Neural progenitor cell (in vitro differentiated cells): Measurements from ENCODE around the gene GSE1.

Experiments
- EZH2 ChIP-seq: fragments of 200-600 bp; sonication (generic); IDR thresholded peaks from 2 replicates; pipeline ENCODE4 v1.6.1; 2017; ENCODE audit warnings: antibody characterized with exemption, mild to moderate bottlenecking, moderate library complexity
- EZH2phosphoT487 ChIP-seq: fragments of 200-600 bp; sonication (generic); IDR thresholded peaks from 2 replicates; pipeline ENCODE4 v1.6.1; 2017; ENCODE audit warnings: antibody characterized with exemption
- TF ChIP-seq, protein P1 (sequence below): fragments of 200-600 bp; sonication (generic); IDR thresholded peaks from 2 replicates; pipeline ENCODE4 v1.5.1; 2017; ENCODE audit warnings: antibody characterized with exemption, mild to moderate bottlenecking

DNA sequence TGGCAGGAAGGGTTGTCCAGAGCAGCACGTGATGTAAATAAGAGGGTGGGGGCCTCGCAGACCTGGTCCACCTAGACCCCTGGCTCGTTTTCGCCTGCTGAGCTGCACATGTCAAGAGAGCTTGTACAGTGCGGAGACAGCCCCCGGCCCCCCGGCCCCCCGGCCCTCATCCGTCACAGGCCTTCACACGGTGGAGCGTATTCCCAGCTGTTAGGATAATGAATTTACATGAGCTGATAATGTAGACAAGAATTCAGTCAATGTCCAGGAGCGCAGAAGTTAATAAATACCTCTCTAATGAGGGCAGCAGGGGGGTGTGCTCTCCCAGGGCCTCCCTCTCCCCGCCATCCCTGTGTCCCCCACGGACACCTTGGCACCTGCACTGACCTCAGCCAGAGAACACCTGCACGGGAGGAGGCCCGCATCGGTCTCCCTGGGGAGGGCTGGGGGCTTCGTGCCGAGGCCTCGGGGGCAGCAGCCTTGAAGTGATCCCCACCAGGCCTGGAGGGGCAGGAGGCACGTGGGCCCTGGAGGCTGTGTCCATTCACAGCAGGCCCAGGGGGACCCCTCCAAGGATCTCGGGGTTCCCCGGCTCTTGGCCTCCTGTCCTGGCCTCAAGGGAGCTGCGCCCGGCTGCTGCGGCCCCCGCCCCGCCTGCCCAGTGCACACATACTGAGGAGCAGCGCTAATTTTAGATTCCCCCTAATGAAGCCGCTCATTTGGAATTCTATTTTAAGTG, 14.6 kb downstream of the GSE1 start:
- TF ChIP-seq, protein P1, sequence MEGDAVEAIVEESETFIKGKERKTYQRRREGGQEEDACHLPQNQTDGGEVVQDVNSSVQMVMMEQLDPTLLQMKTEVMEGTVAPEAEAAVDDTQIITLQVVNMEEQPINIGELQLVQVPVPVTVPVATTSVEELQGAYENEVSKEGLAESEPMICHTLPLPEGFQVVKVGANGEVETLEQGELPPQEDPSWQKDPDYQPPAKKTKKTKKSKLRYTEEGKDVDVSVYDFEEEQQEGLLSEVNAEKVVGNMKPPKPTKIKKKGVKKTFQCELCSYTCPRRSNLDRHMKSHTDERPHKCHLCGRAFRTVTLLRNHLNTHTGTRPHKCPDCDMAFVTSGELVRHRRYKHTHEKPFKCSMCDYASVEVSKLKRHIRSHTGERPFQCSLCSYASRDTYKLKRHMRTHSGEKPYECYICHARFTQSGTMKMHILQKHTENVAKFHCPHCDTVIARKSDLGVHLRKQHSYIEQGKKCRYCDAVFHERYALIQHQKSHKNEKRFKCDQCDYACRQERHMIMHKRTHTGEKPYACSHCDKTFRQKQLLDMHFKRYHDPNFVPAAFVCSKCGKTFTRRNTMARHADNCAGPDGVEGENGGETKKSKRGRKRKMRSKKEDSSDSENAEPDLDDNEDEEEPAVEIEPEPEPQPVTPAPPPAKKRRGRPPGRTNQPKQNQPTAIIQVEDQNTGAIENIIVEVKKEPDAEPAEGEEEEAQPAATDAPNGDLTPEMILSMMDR: no peak
- TF ChIP-seq EZH2phosphoT487: no peak
- TF ChIP-seq EZH2: no peak
